ENCODE results near the gene MICAL2.

The MICAL2 gene

DNA sequence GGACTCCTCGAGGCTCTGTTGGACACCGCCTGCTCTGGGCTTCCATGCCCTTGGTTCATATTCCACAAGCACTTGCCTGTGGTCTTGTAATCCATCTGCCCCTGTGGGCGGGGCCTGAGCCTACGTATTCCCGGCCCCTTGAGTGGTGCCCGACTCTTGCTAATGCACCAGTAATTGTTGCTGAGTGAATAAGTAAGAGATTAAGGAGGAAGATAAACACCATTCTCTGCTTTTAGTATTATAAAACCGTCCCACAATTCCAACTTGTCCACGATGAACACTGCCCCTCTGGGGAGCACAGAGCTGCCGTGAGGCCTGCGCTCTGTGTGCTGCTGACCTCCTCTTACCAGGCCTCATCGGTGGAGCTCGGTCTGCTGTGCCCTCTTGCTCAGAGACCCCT is 50.3 kb downstream of the MICAL2 start:
- no peak overlapping the region for H3K27ac ChIP-seq
- H3K4me3 ChIP-seq: no peak overlapping the region
- no peaks in the 10 kb centered on the region for H3K36me3 ChIP-seq (ENCODE audit: insufficient read depth, low read length)
- no peak overlapping the region for H3K9ac ChIP-seq (ENCODE audit: insufficient read length)
- H3K9me3 ChIP-seq (ENCODE audit: low read depth, low read length): no peaks in the 10 kb centered on the region
- no peak for TF ChIP-seq FOXP2 (optimal IDR thresholded peaks at IDR 0.05; ENCODE audit: control extremely low read depth, extremely low read length, insufficient read depth)
- TF ChIP-seq POLR2AphosphoS5 (IDR thresholded peaks at IDR 0.05; ENCODE audit: borderline replicate concordance, low read depth, low read length): no peak
- TF ChIP-seq EZH2 (IDR thresholded peaks at IDR 0.05): no peak
- no peak for DNase-seq (ENCODE audit: low read depth, low spot score)

DNA sequence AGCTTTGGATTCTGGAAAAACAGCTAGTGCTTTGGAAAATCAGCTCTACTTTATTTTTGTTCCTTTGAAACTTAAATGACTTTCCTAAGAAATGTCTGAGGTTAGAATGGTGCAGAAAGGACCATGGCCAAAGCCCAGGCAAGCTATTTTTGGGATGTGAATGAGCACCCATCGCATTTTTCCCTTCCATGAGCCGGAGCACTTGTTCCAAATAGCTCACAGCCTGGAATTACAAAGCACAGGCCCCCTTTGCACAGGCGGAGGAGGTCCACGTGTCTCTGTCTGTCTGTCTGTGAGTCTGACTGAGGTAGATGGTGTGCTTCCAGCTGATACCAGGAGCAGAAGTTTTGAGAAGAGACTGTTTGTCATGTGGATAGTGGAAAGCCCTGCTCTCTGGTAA is 50.7 kb downstream of the MICAL2 start:
- no peak for TF ChIP-seq POLR2AphosphoS5 (IDR thresholded peaks at IDR 0.05; ENCODE audit: borderline replicate concordance, low read depth, low read length)
- TF ChIP-seq FOXP2 (optimal IDR thresholded peaks at IDR 0.05; ENCODE audit: control extremely low read depth, extremely low read length, insufficient read depth): no peak
- no peak for TF ChIP-seq EZH2 (IDR thresholded peaks at IDR 0.05)
- no peaks in the 10 kb centered on the region for H3K36me3 ChIP-seq (ENCODE audit: insufficient read depth, low read length)
- H3K9me3 ChIP-seq (ENCODE audit: low read depth, low read length): no peaks in the 10 kb centered on the region
- no peak for DNase-seq (ENCODE audit: low read depth, low spot score)
- H3K27ac ChIP-seq: no peak overlapping the region
- no peak overlapping the region for H3K9ac ChIP-seq (ENCODE audit: insufficient read length)
- no peak overlapping the region for H3K4me3 ChIP-seq

DNA sequence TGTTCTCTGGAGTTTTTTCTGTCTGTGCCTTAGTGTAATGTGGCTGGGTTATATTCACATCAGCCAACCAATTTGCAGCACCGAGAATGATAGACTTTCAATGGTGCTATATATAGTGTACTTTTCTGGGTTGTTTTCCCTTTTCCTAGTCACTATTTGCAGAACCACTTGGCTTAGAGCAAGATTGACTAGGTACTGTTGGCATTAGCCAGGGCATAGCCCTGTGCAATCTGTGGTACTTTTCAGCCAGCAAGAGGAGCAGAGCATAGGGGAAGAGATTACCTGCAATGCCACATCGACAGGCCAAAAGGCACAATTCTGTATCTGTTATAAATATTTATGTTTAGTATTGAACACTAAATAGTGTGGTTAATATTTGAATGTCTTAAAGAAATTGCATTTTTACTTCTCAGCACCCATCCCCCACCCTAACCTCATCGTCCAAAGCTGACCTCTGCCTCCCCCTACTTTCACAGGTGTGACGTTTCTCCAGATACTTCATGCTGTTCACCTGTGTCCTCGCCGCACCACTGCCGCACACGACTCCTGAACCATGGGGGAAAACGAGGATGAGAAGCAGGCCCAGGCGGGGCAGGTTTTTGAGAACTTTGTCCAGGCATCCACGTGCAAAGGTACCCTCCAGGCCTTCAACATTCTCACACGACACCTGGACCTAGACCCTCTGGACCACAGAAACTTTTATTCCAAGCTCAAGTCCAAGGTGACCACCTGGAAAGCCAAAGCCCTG is 51.4 kb downstream of the MICAL2 start:
- H3K4me3 ChIP-seq: no peak overlapping the region
- no peak for DNase-seq (ENCODE audit: low read depth, low spot score)
- no peaks in the 10 kb centered on the region for H3K9me3 ChIP-seq (ENCODE audit: low read depth, low read length)
- TF ChIP-seq FOXP2 (optimal IDR thresholded peaks at IDR 0.05; ENCODE audit: control extremely low read depth, extremely low read length, insufficient read depth) (no peak), EZH2 (IDR thresholded peaks at IDR 0.05) (no peak), POLR2AphosphoS5 (IDR thresholded peaks at IDR 0.05; ENCODE audit: borderline replicate concordance, low read depth, low read length) (no peak)
- H3K27ac ChIP-seq: no peak overlapping the region
- H3K36me3 ChIP-seq (ENCODE audit: insufficient read depth, low read length): no peaks in the 10 kb centered on the region
- H3K9ac ChIP-seq (ENCODE audit: insufficient read length): no peak overlapping the region

DNA sequence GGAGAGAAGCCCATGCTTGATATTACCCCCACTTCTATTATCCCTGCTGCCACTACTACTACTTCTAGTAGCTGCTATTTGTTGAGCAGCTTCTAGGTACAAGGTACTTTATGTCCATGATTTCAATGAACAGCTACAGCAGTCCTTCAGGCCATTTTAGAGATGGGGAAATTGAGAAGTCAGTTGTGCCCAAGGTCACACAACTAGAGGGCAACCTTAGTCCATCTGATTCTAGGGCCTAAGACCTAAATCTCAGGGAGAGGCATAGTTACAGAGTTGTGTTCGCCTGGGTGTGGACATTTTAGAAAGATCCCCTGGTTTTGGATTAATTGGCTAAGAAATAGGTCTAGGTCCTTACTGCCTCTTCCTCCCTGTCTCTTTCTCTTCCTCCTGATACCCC is 52.3 kb downstream of the MICAL2 start:
- Histone ChIP-seq H3K27ac (no peak overlapping the region), H3K4me3 (no peak overlapping the region), H3K9ac (ENCODE audit: insufficient read length) (no peak overlapping the region), H3K36me3 (ENCODE audit: insufficient read depth, low read length) (no peaks in the 10 kb centered on the region), H3K9me3 (ENCODE audit: low read depth, low read length) (no peaks in the 10 kb centered on the region)
- no peak for DNase-seq (ENCODE audit: low read depth, low spot score)
- no peak for TF ChIP-seq EZH2 (IDR thresholded peaks at IDR 0.05)
- no peak for TF ChIP-seq FOXP2 (optimal IDR thresholded peaks at IDR 0.05; ENCODE audit: control extremely low read depth, extremely low read length, insufficient read depth)
- no peak for TF ChIP-seq POLR2AphosphoS5 (IDR thresholded peaks at IDR 0.05; ENCODE audit: borderline replicate concordance, low read depth, low read length)

DNA sequence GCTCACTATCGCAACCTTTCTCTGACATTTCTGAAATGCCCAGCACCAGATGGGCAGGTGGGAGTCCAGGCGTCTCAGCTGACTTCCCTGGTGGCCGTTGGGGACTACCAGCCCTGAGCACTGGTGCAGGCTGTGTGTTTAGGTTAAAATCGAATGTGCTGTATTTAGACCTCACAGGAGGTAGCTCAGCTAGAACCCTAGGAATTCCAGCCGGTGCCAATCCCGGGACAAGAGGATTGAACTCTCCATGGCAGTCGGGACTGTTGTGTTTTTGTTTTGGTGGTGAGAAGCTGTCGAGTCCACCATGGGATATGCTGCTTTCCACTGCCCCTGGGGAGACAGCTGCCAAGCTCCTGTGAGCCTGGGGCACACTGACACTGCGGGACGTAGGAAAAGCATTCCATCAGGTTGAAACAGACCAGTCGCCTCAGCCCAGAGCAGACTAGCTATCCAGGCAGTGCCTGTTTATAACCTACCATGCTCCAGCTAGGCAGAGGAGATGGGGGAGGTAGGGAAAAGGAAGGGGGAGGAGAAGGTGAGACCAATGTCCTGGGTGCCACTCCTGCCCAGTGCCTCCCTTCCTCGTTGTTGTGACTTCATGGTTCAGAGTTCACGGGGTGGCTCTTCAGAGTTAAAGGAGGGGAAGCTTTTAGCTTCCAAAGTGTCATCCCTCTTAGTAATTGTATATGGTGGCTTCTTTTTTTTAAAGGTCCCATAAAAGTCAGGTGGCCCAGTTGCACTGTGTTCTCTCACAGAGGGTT is 53.0 kb downstream of the MICAL2 start:
- no peak for DNase-seq (ENCODE audit: low read depth, low spot score)
- Histone ChIP-seq H3K36me3 (ENCODE audit: insufficient read depth, low read length) (no peaks in the 10 kb centered on the region), H3K9me3 (ENCODE audit: low read depth, low read length) (no peaks in the 10 kb centered on the region), H3K9ac (ENCODE audit: insufficient read length) (no peak overlapping the region), H3K4me3 (no peak overlapping the region), H3K27ac (no peak overlapping the region)
- TF ChIP-seq FOXP2 (optimal IDR thresholded peaks at IDR 0.05; ENCODE audit: control extremely low read depth, extremely low read length, insufficient read depth) (no peak), EZH2 (IDR thresholded peaks at IDR 0.05) (no peak), POLR2AphosphoS5 (IDR thresholded peaks at IDR 0.05; ENCODE audit: borderline replicate concordance, low read depth, low read length) (no peak)

DNA sequence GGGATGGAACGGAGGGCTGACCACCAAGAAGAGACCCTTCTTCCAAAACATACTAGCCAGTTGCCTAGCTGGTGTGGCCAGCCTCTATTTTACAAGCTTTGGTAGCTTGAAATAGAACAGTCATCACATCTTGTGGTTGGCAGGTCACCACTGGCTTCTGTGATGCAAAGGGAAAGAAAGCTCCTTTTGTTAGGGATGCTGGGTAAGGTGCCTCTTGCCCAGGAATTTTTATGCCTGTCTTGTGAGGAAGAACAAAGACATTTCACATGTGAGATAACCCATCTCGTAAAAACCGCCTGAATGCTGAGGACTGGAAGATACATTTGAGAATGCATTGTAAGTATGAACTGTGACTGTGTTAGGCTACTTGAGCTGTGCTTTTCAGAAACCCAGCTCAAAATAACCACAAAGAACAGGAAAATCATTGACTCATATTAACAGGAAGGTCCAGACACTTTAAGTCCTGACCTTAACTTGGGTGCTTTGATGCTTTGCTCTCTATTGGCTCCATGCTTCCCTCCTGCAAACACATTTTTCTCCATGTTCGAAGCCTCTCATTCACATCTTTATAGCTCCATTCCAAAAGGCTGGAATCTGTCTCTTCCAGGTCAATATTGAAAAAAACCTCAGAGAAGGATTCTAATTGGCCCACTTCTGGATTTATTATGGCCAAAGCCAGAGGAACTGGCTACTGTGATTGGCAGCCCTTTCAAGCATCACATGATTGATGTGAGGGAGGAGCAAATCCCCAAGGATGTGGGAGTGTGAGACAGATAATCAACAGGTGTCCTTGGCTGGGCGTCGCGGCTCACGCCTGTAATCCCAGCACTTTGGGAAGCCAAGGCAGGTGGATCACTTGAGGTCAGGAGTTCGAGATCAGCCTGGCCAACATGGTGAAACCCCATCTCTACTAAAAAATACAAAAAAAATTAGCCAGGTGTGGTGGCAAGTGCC is 53.9 kb downstream of the MICAL2 start:
- Histone ChIP-seq H3K9me3 (ENCODE audit: low read depth, low read length) (no peaks in the 10 kb centered on the region), H3K27ac (no peak overlapping the region), H3K9ac (ENCODE audit: insufficient read length) (no peak overlapping the region), H3K36me3 (ENCODE audit: insufficient read depth, low read length) (no peaks in the 10 kb centered on the region), H3K4me3 (no peak overlapping the region)
- no peak for TF ChIP-seq EZH2 (IDR thresholded peaks at IDR 0.05)
- no peak for TF ChIP-seq FOXP2 (optimal IDR thresholded peaks at IDR 0.05; ENCODE audit: control extremely low read depth, extremely low read length, insufficient read depth)
- no peak for TF ChIP-seq POLR2AphosphoS5 (IDR thresholded peaks at IDR 0.05; ENCODE audit: borderline replicate concordance, low read depth, low read length)
- DNase-seq (ENCODE audit: low read depth, low spot score): no peak

DNA sequence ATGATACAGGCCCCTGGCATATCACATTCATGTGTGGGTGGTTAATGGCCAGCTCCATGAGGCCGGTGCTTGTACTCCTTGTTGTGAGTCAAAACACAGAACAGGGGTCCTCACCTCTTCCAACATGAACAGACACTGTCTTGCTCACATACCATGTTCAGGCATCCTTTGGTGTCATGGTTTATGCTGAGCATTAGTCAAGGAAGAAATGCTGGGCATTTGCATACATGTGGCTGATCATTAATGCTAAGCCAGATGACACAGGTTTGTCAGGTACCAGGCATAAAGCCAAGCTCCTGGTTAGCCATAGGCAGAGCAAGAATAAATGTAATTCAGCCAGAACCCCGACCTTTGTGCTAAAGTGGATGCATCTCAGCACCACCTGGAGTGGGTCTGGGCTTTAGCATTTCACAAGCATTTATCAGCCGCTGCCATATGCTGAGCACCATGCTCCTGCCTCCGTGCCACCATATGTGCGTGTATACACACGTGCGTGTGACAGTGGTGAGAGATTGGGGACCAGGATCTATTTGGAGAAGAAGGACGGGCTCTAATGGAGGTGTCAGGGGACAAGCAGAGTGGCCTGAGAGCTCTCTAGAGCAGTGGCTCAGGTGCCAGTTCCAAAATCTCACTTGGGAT is 55.0 kb downstream of the MICAL2 start:
- Histone ChIP-seq H3K9ac (ENCODE audit: insufficient read length) (no peak overlapping the region), H3K9me3 (ENCODE audit: low read depth, low read length) (no peaks in the 10 kb centered on the region), H3K4me3 (no peak overlapping the region), H3K27ac (no peak overlapping the region), H3K36me3 (ENCODE audit: insufficient read depth, low read length) (no peaks in the 10 kb centered on the region)
- DNase-seq (ENCODE audit: low read depth, low spot score): no peak
- TF ChIP-seq FOXP2 (optimal IDR thresholded peaks at IDR 0.05; ENCODE audit: control extremely low read depth, extremely low read length, insufficient read depth) (no peak), EZH2 (IDR thresholded peaks at IDR 0.05) (no peak), POLR2AphosphoS5 (IDR thresholded peaks at IDR 0.05; ENCODE audit: borderline replicate concordance, low read depth, low read length) (no peak)
